Kidney epithelial cell (primary cell): ENCODE measurements around the gene PIK3CA. TPM values are rescaled to one million over a fixed set of nuclear protein-coding genes. Genes with fewer than 3 reads are reported as not detected.

Experiments used
- DNase-seq: peaks from one replicate; pipeline ENCODE4 v3.0.0-alpha.2; 2010; ENCODE audit warnings: low read depth
- H3K27me3 ChIP-seq: 2 replicates; pipeline ENCODE4 v1.6.0; 2011; ENCODE audit warnings: low read length; ENCODE audit not compliant: control insufficient read depth, insufficient read depth
- H3K36me3 ChIP-seq: 2 replicates; pipeline ENCODE4 v1.5.1; 2011; ENCODE audit warnings: low read length; ENCODE audit not compliant: control insufficient read depth, insufficient read depth
- H3K4me3 ChIP-seq: 2 replicates; pipeline ENCODE4 v1.5.1; 2011; ENCODE audit warnings: low read depth, mild to moderate bottlenecking, control low read depth, low read length
- total RNA-seq: library from RNA; depleted of rRNA; stranded (reverse); fragments of >200 nt; gene quantifications from 2 replicates; pipeline ENCODE4 v1.2.3, GENCODE V29; 2015
- TF ChIP-seq, protein P1 (sequence below): IDR thresholded peaks from 2 replicates; pipeline ENCODE4 v1.5.1; 2011; ENCODE audit warnings: mild to moderate bottlenecking, moderate library complexity, low read length, control low read depth, inconsistent platforms; ENCODE audit not compliant: insufficient read depth, poor library complexity, severe bottlenecking

Gene PIK3CA
- total RNA-seq, 1 donor from 2014 or later: 15.8 TPM

GRCh38 chr3:179175358-179175757 is 27.2 kb downstream of the PIK3CA start:
- Histone ChIP-seq H3K36me3 (no peaks in the 10 kb centered on the region), H3K4me3 (no peak overlapping the region), H3K27me3 (no peaks in the 10 kb centered on the region)
- DNase-seq: no peak
- TF ChIP-seq, protein P1, sequence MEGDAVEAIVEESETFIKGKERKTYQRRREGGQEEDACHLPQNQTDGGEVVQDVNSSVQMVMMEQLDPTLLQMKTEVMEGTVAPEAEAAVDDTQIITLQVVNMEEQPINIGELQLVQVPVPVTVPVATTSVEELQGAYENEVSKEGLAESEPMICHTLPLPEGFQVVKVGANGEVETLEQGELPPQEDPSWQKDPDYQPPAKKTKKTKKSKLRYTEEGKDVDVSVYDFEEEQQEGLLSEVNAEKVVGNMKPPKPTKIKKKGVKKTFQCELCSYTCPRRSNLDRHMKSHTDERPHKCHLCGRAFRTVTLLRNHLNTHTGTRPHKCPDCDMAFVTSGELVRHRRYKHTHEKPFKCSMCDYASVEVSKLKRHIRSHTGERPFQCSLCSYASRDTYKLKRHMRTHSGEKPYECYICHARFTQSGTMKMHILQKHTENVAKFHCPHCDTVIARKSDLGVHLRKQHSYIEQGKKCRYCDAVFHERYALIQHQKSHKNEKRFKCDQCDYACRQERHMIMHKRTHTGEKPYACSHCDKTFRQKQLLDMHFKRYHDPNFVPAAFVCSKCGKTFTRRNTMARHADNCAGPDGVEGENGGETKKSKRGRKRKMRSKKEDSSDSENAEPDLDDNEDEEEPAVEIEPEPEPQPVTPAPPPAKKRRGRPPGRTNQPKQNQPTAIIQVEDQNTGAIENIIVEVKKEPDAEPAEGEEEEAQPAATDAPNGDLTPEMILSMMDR: no peak

- no peak for DNase-seq
- Histone ChIP-seq H3K4me3 (no peak overlapping the region), H3K36me3 (no peaks in the 10 kb centered on the region), H3K27me3 (no peaks in the 10 kb centered on the region)
- TF ChIP-seq, protein P1: no peak
Measured at GRCh38 chr3:179177611-179178010, 29.5 kb downstream of the PIK3CA start.

DNA sequence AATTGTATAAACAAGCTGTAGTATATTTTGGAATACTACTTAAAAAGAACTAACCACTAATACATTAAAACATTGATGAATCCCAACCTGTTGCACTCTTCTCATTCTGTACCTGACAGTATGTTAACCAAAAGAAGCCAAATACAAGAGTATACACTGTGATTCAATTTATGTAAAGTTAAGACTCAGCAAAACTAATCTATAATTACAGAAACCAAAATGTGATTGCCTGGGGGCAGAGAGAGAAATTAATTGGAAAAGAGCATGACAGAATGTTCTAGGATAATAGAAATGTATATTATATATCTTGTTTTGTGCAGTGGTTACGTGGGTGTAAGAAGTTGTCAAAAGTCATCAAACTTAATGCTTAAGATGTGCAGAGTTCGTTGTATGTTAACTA is 31.1 kb downstream of the PIK3CA start:
- no peak for DNase-seq
- TF ChIP-seq, protein P1: no peak
- no peaks in the 10 kb centered on the region for H3K27me3 ChIP-seq
- H3K36me3 ChIP-seq: no peaks in the 10 kb centered on the region
- no peak overlapping the region for H3K4me3 ChIP-seq

DNA sequence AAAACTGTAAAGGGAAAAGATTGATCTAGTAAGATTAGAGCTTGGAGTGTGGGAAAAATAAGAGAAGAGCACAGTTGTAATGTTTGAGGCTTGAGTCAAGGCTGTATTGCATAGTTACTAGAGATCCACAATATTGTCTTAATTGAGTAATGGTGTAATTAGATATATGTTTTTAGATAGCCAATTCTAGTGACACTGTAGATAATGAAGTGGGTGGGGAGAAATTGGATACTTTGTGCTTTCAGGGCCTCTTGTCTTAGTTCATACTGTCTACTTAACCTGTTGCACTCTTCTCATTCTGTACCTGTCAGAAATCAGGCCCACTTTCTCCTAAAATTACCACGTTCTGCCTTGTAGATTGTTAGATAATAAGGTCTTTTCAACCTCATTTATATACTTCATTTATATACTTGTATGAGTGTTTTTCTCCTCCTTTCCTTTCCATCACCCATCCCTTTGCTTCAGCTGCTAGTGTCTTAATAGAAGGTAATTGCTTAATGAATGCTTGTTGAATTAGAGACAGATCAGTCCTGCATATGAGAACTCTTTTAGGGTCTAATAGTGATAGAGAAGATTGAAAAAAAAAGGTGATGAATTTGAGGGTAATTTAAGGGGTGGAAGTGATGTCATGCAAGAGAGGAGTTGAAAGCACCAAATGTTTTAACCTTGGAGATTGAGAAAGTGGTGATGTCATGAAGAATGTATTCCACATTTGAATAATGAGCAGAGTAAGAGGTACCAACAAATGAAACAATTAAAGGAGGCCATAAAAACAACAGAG is 32.0 kb downstream of the PIK3CA start:
- H3K27me3 ChIP-seq: no peaks in the 10 kb centered on the region
- DNase-seq: no peak
- no peak overlapping the region for H3K4me3 ChIP-seq
- no peaks in the 10 kb centered on the region for H3K36me3 ChIP-seq
- TF ChIP-seq, protein P1: no peak

DNA sequence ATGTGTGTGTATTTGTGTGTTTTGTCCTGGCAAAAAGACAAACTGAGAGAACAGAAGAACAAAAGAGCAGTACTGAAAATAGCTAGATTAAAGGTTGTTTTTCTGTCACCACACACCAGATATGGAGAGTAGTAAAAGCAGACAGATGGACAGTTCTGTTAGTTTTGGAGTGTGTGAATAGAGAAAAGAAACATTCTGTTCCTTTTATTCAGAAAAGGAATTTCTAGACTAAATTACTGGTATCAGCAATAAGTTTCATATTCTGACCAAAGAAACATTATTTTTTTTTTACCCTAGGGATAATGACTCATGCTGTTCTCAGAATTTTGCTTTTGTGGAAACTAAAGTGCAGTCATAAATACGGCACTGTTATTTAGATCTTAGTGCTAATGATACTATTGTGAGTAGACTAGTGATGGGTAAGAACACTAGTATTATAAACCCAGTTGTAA is 32.9 kb downstream of the PIK3CA start:
- Histone ChIP-seq H3K36me3 (no peaks in the 10 kb centered on the region), H3K4me3 (no peak overlapping the region), H3K27me3 (no peaks in the 10 kb centered on the region)
- TF ChIP-seq, protein P1: no peak
- DNase-seq: no peak
